ENCODE results near the gene MOCOS.

DNA sequence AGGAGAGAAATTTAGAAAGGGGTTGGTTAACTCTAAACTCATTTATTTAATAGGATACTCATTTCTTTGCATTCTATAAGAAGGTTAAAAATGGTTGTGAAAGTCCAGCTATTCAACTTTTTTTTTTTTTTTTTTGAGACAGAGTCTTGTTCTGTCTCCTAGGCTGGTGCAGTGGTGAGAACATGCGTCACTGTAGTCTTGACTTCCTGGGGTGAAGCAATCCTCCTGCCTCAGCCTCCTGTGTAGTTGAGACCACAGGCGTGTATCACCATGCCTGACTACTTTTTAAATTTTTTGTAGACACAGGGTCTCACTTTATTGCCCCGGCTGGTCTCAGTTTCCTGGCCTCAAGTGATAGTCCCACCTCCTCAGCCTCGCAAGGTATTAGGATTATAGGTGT lies 45.7 kb upstream of the MOCOS start:
- TF ChIP-seq CTCF (IDR thresholded peaks at IDR 0.05; ENCODE audit: low read depth, low read length, poor library complexity, severe bottlenecking) = no peak
- TF ChIP-seq EZH2phosphoT487 (IDR thresholded peaks at IDR 0.05; ENCODE audit: borderline replicate concordance, low read length) = no peak
